Thoracic aorta (tissue), 2 donors: Measurements from ENCODE around the gene MAP3K5. TPM values are rescaled to one million over a fixed set of nuclear protein-coding genes. Genes with fewer than 3 reads are reported as not detected.

Source experiments
- ATAC-seq: fragments of 150-250 bp; one replicate; pipeline ENCODE4 v1.8.0; 2017; ENCODE audit warnings: low read depth; ENCODE audit not compliant: insufficient number of reproducible peaks, low FRiP score
- DNase-seq: peaks from one replicate; pipeline ENCODE4 v3.0.0-alpha.2; 2020; ENCODE audit warnings: low spot score
- H3K27ac ChIP-seq, 2 donors: fragments of 200-600 bp; sonication (generic); 1 replicate in 1 of 2; 2 replicates in 1 of 2; pipeline ENCODE4 v1.5.1; 2016; ENCODE audit warnings: mild to moderate bottlenecking in 2 of 2, moderate library complexity in 2 of 2
- H3K27me3 ChIP-seq: fragments of 200-600 bp; sonication (generic); replicated peaks from 2 replicates; pipeline ENCODE4 v1.6.0; 2016; ENCODE audit warnings: mild to moderate bottlenecking; ENCODE audit not compliant: insufficient read depth
- H3K36me3 ChIP-seq: fragments of 200-600 bp; sonication (generic); one replicate; pipeline ENCODE4 v1.5.1; 2016
- H3K4me1 ChIP-seq, 2 donors: fragments of 200-600 bp; sonication (generic); 1 replicate in 1 of 2; 2 replicates in 1 of 2; pipeline versions ENCODE4 v1.5.1 to v1.6.0; 2016; ENCODE audit warnings: low read depth in 2 of 2, mild to moderate bottlenecking in 1 of 2; ENCODE audit not compliant: control insufficient read depth in 1 of 2
- H3K4me3 ChIP-seq: fragments of 200-600 bp; sonication (generic); 2 replicates; pipeline ENCODE4 v1.5.1; 2016; ENCODE audit warnings: mild to moderate bottlenecking
- H3K9me3 ChIP-seq: fragments of 200-600 bp; sonication (generic); 2 replicates; pipeline ENCODE4 v1.5.1; 2016
- total RNA-seq, 2 donors: library from RNA; depleted of rRNA; stranded (reverse); fragments of >200 nt; gene quantifications; one replicate each; pipeline versions ENCODE4 v1.1.0 to v1.2.3, GENCODE V29; 2016
- TF ChIP-seq, protein P1 (sequence below): fragments of 200-600 bp; sonication (generic); IDR thresholded peaks from one replicate; pipeline ENCODE4 v1.5.1; 2019; ENCODE audit warnings: antibody characterized with exemption

Gene MAP3K5
- total RNA-seq, 2 donors from 2014 or later: 73.6 to 101 TPM

DNA sequence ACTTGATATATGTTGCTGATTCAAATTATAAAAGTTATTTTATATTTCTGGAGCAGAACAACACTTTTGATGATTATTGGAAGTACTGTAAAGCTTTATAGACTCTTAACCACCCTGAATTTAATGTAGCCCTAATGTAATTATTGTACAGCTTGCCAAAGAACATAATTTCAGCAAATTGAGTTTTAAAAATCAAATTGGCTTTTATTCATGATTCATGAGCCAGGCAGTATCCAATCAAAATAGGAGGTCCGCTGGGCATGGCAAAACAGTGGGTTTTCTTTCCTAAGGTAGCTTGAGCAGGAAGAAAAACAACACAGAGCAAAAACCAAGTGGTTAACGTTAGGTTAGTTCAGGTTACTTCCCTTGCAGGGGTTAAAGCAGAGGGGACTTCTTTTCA, 177.3 kb downstream of the MAP3K5 start:
- DNase-seq: no peak
- no peak for ATAC-seq
- peak overlapping the region in 1 of 2 donors; percentile 15 for H3K27ac ChIP-seq
- no peaks in the 10 kb centered on the region for H3K9me3 ChIP-seq
- peaks cover 7% of the 10 kb centered on the region for H3K36me3 ChIP-seq
- H3K4me3 ChIP-seq: no peak overlapping the region
- H3K4me1 ChIP-seq: peaks cover 4 to 13% of the 10 kb centered on the region in 2 donors
- TF ChIP-seq, protein P1, sequence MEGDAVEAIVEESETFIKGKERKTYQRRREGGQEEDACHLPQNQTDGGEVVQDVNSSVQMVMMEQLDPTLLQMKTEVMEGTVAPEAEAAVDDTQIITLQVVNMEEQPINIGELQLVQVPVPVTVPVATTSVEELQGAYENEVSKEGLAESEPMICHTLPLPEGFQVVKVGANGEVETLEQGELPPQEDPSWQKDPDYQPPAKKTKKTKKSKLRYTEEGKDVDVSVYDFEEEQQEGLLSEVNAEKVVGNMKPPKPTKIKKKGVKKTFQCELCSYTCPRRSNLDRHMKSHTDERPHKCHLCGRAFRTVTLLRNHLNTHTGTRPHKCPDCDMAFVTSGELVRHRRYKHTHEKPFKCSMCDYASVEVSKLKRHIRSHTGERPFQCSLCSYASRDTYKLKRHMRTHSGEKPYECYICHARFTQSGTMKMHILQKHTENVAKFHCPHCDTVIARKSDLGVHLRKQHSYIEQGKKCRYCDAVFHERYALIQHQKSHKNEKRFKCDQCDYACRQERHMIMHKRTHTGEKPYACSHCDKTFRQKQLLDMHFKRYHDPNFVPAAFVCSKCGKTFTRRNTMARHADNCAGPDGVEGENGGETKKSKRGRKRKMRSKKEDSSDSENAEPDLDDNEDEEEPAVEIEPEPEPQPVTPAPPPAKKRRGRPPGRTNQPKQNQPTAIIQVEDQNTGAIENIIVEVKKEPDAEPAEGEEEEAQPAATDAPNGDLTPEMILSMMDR: no peak
- H3K27me3 ChIP-seq: no peaks in the 10 kb centered on the region

DNA sequence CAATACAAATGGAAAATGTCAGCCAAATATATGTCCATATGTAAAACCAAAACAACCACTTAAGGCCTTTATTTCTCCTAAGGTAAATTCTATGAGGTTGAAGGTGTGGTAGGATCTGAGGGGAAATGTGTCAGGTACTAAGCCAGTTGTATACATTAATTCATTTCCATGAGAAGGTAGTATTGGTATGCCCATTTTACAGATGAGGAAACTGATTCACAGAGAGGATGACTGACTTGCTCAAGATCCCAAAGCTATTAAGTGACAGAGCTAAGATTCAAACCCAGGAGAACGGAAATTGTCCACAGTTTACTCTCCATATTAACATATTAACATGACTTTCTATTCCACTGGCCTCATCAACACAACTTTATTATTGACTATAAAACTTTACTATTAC, 177.9 kb downstream of the MAP3K5 start:
- TF ChIP-seq, protein P1: no peak
- H3K4me3 ChIP-seq: no peak overlapping the region
- peaks cover under 1% of the 10 kb centered on the region for H3K36me3 ChIP-seq
- H3K27ac ChIP-seq: no peak overlapping the region
- no peak for ATAC-seq
- H3K27me3 ChIP-seq: no peaks in the 10 kb centered on the region
- peaks cover 10 to 20% of the 10 kb centered on the region in 2 donors for H3K4me1 ChIP-seq
- DNase-seq: no peak
- H3K9me3 ChIP-seq: no peaks in the 10 kb centered on the region

DNA sequence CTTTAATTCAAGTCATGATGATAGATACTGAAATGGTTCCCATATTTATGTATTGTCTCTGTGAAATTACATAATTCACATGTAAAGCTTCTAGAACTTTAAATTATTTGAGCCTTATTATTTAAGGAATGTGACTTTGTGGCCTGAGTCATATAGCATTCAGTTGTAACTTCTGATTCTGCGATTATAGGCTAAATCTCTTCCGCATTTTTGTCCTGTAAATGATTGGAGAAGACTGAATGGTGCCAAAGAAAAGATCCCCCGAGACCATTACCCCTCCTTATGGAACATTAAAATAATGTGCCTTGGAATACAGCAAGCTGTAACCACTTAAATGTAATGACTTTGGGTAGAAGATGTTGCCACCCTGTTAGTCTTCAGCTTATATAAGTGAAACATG, 178.8 kb downstream of the MAP3K5 start:
- TF ChIP-seq, protein P1: no peak
- peak overlapping the region in 1 of 2 donors; percentile 32 for H3K27ac ChIP-seq
- H3K36me3 ChIP-seq: no peaks in the 10 kb centered on the region
- no peak overlapping the region for H3K4me3 ChIP-seq
- H3K27me3 ChIP-seq: no peaks in the 10 kb centered on the region
- no peaks in the 10 kb centered on the region for H3K9me3 ChIP-seq
- H3K4me1 ChIP-seq: peaks cover 18 to 29% of the 10 kb centered on the region in 2 donors
- DNase-seq (no peak), ATAC-seq (no peak)

DNA sequence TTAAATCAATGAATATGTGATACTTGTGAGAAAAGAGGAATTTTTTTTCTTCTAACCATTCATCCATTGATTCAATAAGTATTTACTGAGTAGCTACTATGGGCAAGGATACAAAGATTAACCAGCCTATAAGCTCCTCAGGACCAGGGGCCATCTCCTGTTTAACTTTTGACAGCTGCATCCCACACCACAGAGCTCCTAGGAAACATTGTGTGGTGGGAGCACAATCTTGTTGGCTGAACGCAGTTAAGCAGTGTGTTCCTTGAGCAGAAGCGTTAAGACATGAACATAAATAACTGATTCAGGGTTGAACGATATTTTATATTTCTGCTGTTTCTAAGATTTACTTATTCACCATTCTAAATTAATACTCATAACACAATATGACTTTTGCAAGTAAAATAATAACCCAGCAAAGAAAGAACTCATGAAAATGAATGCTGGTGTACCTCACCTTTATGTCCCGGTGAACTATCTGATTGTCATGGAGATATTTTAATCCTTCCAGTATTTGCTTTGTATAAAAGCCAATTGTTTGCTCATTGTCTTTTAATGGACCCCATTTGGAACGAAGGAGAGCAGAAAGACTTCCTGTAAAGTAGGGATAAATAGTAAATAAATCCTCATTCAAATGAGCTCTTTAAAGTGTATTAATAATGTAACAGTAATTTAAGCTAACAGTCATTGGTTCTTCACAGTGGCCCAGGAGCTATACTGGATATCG, 179.4 kb downstream of the MAP3K5 start:
- DNase-seq: no peak
- H3K4me3 ChIP-seq: no peak overlapping the region
- TF ChIP-seq, protein P1: no peak
- H3K36me3 ChIP-seq: no peaks in the 10 kb centered on the region
- no peaks in the 10 kb centered on the region for H3K9me3 ChIP-seq
- H3K27ac ChIP-seq: peak overlapping the region in 1 of 2 donors; percentile 32
- H3K4me1 ChIP-seq: peaks cover 18 to 35% of the 10 kb centered on the region in 2 donors
- no peaks in the 10 kb centered on the region for H3K27me3 ChIP-seq
- ATAC-seq: no peak

DNA sequence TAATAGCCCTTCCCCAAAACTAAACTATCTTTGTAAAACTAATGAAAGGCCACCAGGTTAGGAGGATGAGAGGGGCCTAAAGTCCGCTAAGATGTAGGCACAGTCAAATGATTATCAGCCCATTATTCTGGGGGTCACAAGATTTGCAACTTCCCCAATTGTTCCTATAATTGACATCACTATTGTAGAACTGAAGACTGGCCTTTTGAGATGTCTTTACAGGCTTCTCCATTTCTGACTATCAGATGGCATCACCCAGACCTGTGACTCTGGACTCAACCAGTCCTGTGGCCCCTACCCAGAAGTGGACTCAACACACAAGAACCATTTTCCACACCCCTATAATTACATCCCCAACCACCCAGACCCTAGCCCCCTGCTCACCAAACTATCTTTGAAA, 180.5 kb downstream of the MAP3K5 start:
- H3K9me3 ChIP-seq: no peaks in the 10 kb centered on the region
- DNase-seq (no peak), ATAC-seq (no peak)
- peaks cover 18 to 40% of the 10 kb centered on the region in 2 donors for H3K4me1 ChIP-seq
- H3K27me3 ChIP-seq: no peaks in the 10 kb centered on the region
- no peak overlapping the region for H3K4me3 ChIP-seq
- TF ChIP-seq, protein P1: no peak
- H3K36me3 ChIP-seq: peaks cover 4% of the 10 kb centered on the region
- peak overlapping the region in 1 of 2 donors; percentile 89 for H3K27ac ChIP-seq
